Measurements from ENCODE around the gene UPF1.

Gene UPF1

GRCh38 chr19:18850471-18851375, 19.0 kb downstream of the UPF1 start:
- Mint-ChIP-seq H3K4me1 (peaks cover 79% of the 10 kb centered on the region), H3K4me3 (peak overlapping the region; percentile 71), H3K27ac (peak overlapping the region; percentile 96)

GRCh38 chr19:18851673-18852325, 20.0 kb downstream of the UPF1 start:
- Mint-ChIP-seq H3K27ac (no peak overlapping the region), H3K36me3 (ENCODE audit: low read depth) (peaks cover 35% of the 10 kb centered on the region), H3K27me3 (ENCODE audit: low read depth, poor library complexity) (peaks cover 2% of the 10 kb centered on the region), H3K4me3 (no peak overlapping the region), H3K9me3 (no peaks in the 10 kb centered on the region), H3K4me1 (peaks cover 75% of the 10 kb centered on the region)
- no peak for DNase-seq
- TF ChIP-seq, protein P1, sequence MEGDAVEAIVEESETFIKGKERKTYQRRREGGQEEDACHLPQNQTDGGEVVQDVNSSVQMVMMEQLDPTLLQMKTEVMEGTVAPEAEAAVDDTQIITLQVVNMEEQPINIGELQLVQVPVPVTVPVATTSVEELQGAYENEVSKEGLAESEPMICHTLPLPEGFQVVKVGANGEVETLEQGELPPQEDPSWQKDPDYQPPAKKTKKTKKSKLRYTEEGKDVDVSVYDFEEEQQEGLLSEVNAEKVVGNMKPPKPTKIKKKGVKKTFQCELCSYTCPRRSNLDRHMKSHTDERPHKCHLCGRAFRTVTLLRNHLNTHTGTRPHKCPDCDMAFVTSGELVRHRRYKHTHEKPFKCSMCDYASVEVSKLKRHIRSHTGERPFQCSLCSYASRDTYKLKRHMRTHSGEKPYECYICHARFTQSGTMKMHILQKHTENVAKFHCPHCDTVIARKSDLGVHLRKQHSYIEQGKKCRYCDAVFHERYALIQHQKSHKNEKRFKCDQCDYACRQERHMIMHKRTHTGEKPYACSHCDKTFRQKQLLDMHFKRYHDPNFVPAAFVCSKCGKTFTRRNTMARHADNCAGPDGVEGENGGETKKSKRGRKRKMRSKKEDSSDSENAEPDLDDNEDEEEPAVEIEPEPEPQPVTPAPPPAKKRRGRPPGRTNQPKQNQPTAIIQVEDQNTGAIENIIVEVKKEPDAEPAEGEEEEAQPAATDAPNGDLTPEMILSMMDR (IDR thresholded peaks at IDR 0.05) = no peak

More at GRCh38 chr19:18850471-18851375, 19.0 kb downstream of the UPF1 start:
- DNase-seq = peak; percentile 77
- TF ChIP-seq, protein P1 (IDR thresholded peaks at IDR 0.05) = no peak
- peaks cover 2% of the 10 kb centered on the region for H3K27me3 Mint-ChIP-seq (ENCODE audit: low read depth, poor library complexity)
- H3K9me3 Mint-ChIP-seq = no peaks in the 10 kb centered on the region
- H3K36me3 Mint-ChIP-seq (ENCODE audit: low read depth) = peaks cover 25% of the 10 kb centered on the region

- H3K4me3 Mint-ChIP-seq = no peak overlapping the region
- peaks cover 36% of the 10 kb centered on the region for H3K36me3 Mint-ChIP-seq (ENCODE audit: low read depth)
These were observed 20.9 kb downstream of the UPF1 start for GRCh38 chr19:18852648-18853047.

GRCh38 chr19:18853755-18854427, 22.1 kb downstream of the UPF1 start:
- TF ChIP-seq, protein P1 (IDR thresholded peaks at IDR 0.05) = no peak
- H3K4me3 Mint-ChIP-seq = no peak overlapping the region
- H3K9me3 Mint-ChIP-seq = no peaks in the 10 kb centered on the region
- H3K36me3 Mint-ChIP-seq (ENCODE audit: low read depth) = peaks cover 44% of the 10 kb centered on the region
- peaks cover 54% of the 10 kb centered on the region for H3K4me1 Mint-ChIP-seq
- H3K27ac Mint-ChIP-seq = no peak overlapping the region
- H3K27me3 Mint-ChIP-seq (ENCODE audit: low read depth, poor library complexity) = peaks cover 2% of the 10 kb centered on the region
- no peak for DNase-seq

More at GRCh38 chr19:18852648-18853047, 20.9 kb downstream of the UPF1 start:
- no peak for DNase-seq
- Mint-ChIP-seq H3K27ac (no peak overlapping the region), H3K9me3 (no peaks in the 10 kb centered on the region), H3K4me1 (peaks cover 66% of the 10 kb centered on the region), H3K27me3 (ENCODE audit: low read depth, poor library complexity) (peaks cover 2% of the 10 kb centered on the region)
- TF ChIP-seq, protein P1 (IDR thresholded peaks at IDR 0.05) = no peak

DNA sequence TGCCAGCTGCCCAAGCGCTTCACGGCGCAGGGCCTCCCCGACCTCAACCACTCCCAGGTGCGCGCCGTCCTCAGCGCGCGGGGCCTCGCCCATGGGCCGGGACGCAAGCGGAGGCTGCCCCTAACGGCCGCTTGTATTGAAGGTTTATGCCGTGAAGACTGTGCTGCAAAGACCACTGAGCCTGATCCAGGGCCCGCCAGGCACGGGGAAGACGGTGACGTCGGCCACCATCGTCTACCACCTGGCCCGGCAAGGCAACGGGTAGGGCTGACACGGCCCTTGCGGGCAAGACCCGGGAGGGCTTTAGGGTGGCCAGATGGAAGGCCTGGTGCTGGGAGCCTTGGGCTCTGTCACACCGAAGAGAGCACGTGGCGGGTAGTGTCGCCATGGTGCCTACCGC, 23.2 kb downstream of the UPF1 start:
- peaks cover 44% of the 10 kb centered on the region for H3K36me3 Mint-ChIP-seq (ENCODE audit: low read depth)
- H3K27me3 Mint-ChIP-seq (ENCODE audit: low read depth, poor library complexity) = peaks cover 2% of the 10 kb centered on the region
- peaks cover 43% of the 10 kb centered on the region for H3K4me1 Mint-ChIP-seq
- no peak overlapping the region for H3K4me3 Mint-ChIP-seq
- H3K9me3 Mint-ChIP-seq = no peaks in the 10 kb centered on the region
- TF ChIP-seq, protein P1 (IDR thresholded peaks at IDR 0.05) = no peak
- DNase-seq = no peak
- H3K27ac Mint-ChIP-seq = no peak overlapping the region

Measured in nephron progenitor cell (in vitro differentiated cells).